ENCODE data around the gene RAB27B.

The RAB27B gene

GRCh38 chr18:54828281-54828881, at the start of gene RAB27B:
Gene RAB27B (plus strand): TSS chr18:54828477. CDS start chr18:54877586, 49,109 bp downstream.
- peak within 1 kb of the TSS; percentile 83 for H3K27ac ChIP-seq

GRCh38 chr18:54780285-54780861, 47.9 kb upstream of the RAB27B start:
- no peak overlapping the region for H3K27ac ChIP-seq
- TF ChIP-seq CTCF (conservative IDR thresholded peaks at IDR 0.05) (no peak), ZFX (IDR thresholded peaks at IDR 0.05) (no peak)

More at GRCh38 chr18:54828281-54828881, at the start of gene RAB27B:
- TF ChIP-seq ZFX (IDR thresholded peaks at IDR 0.05) (no peak), CTCF (conservative IDR thresholded peaks at IDR 0.05) (no peak)

- TF ChIP-seq CTCF (conservative IDR thresholded peaks at IDR 0.05), result no peak
- TF ChIP-seq ZFX (IDR thresholded peaks at IDR 0.05), result no peak
- H3K27ac ChIP-seq, result no peak overlapping the region
Observed at GRCh38 chr18:54780970-54781369, 47.3 kb upstream of the RAB27B start.

GRCh38 chr18:54783139-54783538, 45.1 kb upstream of the RAB27B start:
- TF ChIP-seq CTCF (conservative IDR thresholded peaks at IDR 0.05), result no peak
- no peak for TF ChIP-seq ZFX (IDR thresholded peaks at IDR 0.05)
- H3K27ac ChIP-seq, result no peak overlapping the region

GRCh38 chr18:54786206-54786605, 42.1 kb upstream of the RAB27B start:
- TF ChIP-seq CTCF (conservative IDR thresholded peaks at IDR 0.05), result no peak
- no peak for TF ChIP-seq ZFX (IDR thresholded peaks at IDR 0.05)
- H3K27ac ChIP-seq, result no peak overlapping the region

GRCh38 chr18:54787121-54787520, 41.2 kb upstream of the RAB27B start:
- no peak overlapping the region for H3K27ac ChIP-seq
- TF ChIP-seq CTCF (conservative IDR thresholded peaks at IDR 0.05), result no peak
- no peak for TF ChIP-seq ZFX (IDR thresholded peaks at IDR 0.05)

- no peak overlapping the region for H3K27ac ChIP-seq
- TF ChIP-seq ZFX (IDR thresholded peaks at IDR 0.05) (no peak), CTCF (conservative IDR thresholded peaks at IDR 0.05) (no peak)
Observed at GRCh38 chr18:54787616-54788015, 40.7 kb upstream of the RAB27B start.

All from C4-2B (cell line).